SK-N-SH (cell line): ENCODE data around the gene OR7C2.

Source experiments
- EZH2phosphoT487 ChIP-seq: fragments of 200-600 bp; sonication (generic); IDR thresholded peaks from 2 replicates; pipeline ENCODE4 v1.6.1; 2017; ENCODE audit warnings: low read depth, mixed run types, mild to moderate bottlenecking, antibody characterized with exemption, moderate library complexity, borderline replicate concordance
- POLR2AphosphoS5 ChIP-seq: IDR thresholded peaks from 2 replicates; pipeline ENCODE4 v1.6.1; 2012; ENCODE audit warnings: low read depth, low read length
- TAF1 ChIP-seq: IDR thresholded peaks from 2 replicates; pipeline ENCODE4 v1.6.1; 2012; ENCODE audit warnings: low read depth, mild to moderate bottlenecking, low read length, moderate library complexity, borderline replicate concordance
- YY1 ChIP-seq: IDR thresholded peaks from 2 replicates; pipeline ENCODE4 v1.4.0; 2012; ENCODE audit warnings: low read depth, mild to moderate bottlenecking
- TF ChIP-seq, protein P1 (sequence below): fragments of 200-600 bp; sonication (generic); IDR thresholded peaks from 2 replicates; pipeline ENCODE4 v1.6.1; 2017; ENCODE audit warnings: antibody characterized with exemption, mild to moderate bottlenecking, moderate library complexity
- TF ChIP-seq, protein P2 (sequence below): fragments of 150-350 bp; IDR thresholded peaks from 2 replicates; pipeline ENCODE4 v1.6.1; 2017; ENCODE audit warnings: antibody characterized with exemption, low read length, low read depth, borderline replicate concordance

DNA sequence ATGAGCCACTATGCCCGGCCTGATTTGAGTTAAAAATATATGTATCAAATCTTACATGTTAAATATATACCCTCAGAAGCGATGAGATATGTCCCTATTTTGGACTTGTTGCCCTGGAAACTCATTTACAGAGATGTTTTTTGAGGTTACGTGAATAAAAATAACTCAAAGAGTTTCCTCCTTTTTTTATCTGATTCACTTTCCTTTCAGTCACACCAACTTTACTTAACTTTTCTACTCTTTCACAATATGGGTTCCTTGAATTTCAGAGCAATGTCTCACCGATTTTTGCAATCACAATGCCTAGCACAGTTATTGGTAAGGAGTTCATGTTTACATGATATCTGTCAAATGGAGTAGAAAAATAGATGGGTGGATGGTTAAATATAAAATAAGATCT is 2.3 kb downstream of the OR7C2 start:
- TF ChIP-seq, protein P1, sequence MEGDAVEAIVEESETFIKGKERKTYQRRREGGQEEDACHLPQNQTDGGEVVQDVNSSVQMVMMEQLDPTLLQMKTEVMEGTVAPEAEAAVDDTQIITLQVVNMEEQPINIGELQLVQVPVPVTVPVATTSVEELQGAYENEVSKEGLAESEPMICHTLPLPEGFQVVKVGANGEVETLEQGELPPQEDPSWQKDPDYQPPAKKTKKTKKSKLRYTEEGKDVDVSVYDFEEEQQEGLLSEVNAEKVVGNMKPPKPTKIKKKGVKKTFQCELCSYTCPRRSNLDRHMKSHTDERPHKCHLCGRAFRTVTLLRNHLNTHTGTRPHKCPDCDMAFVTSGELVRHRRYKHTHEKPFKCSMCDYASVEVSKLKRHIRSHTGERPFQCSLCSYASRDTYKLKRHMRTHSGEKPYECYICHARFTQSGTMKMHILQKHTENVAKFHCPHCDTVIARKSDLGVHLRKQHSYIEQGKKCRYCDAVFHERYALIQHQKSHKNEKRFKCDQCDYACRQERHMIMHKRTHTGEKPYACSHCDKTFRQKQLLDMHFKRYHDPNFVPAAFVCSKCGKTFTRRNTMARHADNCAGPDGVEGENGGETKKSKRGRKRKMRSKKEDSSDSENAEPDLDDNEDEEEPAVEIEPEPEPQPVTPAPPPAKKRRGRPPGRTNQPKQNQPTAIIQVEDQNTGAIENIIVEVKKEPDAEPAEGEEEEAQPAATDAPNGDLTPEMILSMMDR, result no peak
- TF ChIP-seq POLR2AphosphoS5 (no peak), TAF1 (no peak), YY1 (no peak), EZH2phosphoT487 (no peak)
- TF ChIP-seq, protein P2, sequence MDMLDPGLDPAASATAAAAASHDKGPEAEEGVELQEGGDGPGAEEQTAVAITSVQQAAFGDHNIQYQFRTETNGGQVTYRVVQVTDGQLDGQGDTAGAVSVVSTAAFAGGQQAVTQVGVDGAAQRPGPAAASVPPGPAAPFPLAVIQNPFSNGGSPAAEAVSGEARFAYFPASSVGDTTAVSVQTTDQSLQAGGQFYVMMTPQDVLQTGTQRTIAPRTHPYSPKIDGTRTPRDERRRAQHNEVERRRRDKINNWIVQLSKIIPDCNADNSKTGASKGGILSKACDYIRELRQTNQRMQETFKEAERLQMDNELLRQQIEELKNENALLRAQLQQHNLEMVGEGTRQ, result no peak
